ENCODE measurements around the gene MRPL32. TPM values are rescaled to one million over a fixed set of nuclear protein-coding genes. Genes with fewer than 3 reads are reported as not detected.

Gene MRPL32
- total and polyA plus RNA-seq, 2 experiments from 2014 or later = 77.0 to 125 TPM

DNA sequence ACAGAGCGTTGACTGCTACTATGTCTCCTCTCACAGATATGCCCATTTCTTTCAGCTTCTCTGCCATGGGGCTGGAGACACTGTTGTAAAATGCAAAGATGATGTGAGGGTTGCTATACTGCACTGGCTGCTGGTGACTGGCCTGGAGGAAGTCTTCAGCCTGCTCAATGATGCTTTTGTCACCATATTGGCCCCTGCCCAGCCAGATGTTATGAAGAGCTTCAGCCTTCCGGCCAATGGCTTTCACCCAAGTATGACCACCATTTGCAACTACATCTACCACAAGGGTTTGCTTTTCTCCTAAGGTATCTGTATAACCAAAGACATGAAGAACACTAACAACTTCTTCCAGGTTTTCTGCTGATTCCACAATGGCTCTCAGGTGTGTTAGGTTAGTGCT, 21.9 kb upstream of the MRPL32 start:
- H3K27me3 ChIP-seq = no peaks in the 10 kb centered on the region

DNA sequence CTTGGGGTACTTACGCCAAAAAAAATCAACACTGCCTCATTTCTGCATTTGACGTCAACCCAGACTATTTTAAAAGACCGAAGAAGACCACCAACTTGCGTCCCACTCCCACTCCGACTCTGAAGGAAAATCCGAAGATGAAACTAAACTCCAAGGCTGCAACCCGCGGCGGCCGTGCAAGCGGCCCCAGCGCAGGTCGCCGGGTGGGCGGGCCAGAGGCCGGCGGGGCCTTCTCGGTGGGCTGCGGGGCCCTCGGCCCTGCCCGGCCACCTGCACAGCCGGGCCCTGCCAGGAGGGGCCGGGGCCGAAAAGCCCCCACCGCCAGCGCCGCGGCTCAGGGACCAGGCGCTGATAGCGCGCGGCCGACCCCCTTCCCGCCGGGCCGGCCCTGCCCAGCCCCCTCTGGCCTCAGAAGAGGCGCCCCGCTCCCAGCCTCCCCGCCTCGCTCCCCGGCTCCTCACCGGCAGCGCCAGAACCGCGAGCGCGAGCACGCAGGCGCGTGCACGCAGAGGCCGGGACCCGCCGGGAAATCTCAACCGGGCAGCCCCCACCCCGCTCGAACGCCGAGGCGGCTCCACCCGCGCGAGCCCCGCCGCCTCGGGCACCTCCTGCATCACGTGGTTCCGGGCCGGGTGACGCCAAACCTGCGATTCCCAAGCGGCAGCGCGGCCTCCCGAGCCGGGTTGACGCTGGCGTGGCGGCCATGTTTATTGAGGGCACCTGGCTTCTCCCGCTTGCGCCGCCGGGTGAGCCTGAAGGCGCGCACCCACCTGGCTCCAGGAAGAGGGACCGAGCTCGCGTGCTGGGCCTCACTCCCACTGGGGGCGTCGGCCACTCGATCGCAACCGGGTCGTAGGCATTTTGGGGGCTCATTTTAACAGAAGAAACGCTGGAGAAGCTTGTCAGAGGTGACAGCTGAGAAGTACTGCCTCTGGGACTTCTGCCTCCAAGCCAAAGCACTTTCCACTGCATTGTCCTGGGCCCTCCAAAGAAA, 20.4 kb upstream of the MRPL32 start, which contains the start of gene C7orf25:
C7orf25 (minus strand) TSS at position 617 of the 994 bp plus-strand sequence. CDS start 1,170 bp downstream, outside the sequence.
- DNase-seq (ENCODE audit: low read depth in 1 of 2, low spot score in 1 of 2) = peak; percentile 97 to 98
- H3K9me3 ChIP-seq (ENCODE audit: low read depth) = no peaks in the 10 kb centered on the region
- peaks cover 9% of the 10 kb centered on the region for H3K36me3 ChIP-seq
- peak within 1 kb of the TSS; percentile 45 for H3K4me3 ChIP-seq
- H3K4me1 ChIP-seq (ENCODE audit: low read depth) = peaks cover 13% of the 10 kb centered on the region
- H3K27me3 ChIP-seq = no peaks in the 10 kb centered on the region
- H3K27ac ChIP-seq = peak within 1 kb of the TSS; percentile 84
- TF ChIP-seq, protein P1, sequence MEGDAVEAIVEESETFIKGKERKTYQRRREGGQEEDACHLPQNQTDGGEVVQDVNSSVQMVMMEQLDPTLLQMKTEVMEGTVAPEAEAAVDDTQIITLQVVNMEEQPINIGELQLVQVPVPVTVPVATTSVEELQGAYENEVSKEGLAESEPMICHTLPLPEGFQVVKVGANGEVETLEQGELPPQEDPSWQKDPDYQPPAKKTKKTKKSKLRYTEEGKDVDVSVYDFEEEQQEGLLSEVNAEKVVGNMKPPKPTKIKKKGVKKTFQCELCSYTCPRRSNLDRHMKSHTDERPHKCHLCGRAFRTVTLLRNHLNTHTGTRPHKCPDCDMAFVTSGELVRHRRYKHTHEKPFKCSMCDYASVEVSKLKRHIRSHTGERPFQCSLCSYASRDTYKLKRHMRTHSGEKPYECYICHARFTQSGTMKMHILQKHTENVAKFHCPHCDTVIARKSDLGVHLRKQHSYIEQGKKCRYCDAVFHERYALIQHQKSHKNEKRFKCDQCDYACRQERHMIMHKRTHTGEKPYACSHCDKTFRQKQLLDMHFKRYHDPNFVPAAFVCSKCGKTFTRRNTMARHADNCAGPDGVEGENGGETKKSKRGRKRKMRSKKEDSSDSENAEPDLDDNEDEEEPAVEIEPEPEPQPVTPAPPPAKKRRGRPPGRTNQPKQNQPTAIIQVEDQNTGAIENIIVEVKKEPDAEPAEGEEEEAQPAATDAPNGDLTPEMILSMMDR (IDR thresholded peaks at IDR 0.05; ENCODE audit: low read depth, low read length) = no peak

More for the DNA sequence above, 21.9 kb upstream of the MRPL32 start:
- no peak overlapping the region for H3K27ac ChIP-seq
- no peaks in the 10 kb centered on the region for H3K36me3 ChIP-seq
- H3K4me3 ChIP-seq = no peak overlapping the region
- DNase-seq (ENCODE audit: low read depth in 1 of 2, low spot score in 1 of 2) = no peak
- no peaks in the 10 kb centered on the region for H3K9me3 ChIP-seq (ENCODE audit: low read depth)
- H3K4me1 ChIP-seq (ENCODE audit: low read depth) = peaks cover 13% of the 10 kb centered on the region
- TF ChIP-seq, protein P1 (IDR thresholded peaks at IDR 0.05; ENCODE audit: low read depth, low read length) = no peak

DNA sequence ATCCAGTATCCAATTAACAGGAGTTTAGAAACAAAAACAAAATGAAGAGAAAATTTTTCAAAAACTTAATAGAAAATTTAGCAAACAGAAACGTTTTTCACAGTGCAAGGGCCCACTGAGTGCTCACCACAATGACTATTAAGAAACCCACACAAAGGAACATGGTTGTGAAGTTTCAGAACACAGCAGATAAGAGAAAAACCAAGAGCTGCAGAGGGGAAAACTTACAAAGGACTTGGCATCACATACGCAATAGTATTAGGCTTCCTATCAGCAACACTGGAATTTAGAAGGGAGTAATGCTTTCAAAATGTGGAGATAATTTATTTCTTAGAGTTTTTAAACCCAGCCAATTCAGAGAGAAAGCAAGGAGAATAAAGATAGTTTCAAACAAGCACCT, 18.6 kb upstream of the MRPL32 start:
- Histone ChIP-seq H3K4me1 (ENCODE audit: low read depth) (peaks cover 13% of the 10 kb centered on the region), H3K4me3 (no peak overlapping the region), H3K27ac (no peak overlapping the region), H3K27me3 (no peaks in the 10 kb centered on the region), H3K36me3 (peaks cover 24% of the 10 kb centered on the region), H3K9me3 (ENCODE audit: low read depth) (no peaks in the 10 kb centered on the region)
- TF ChIP-seq, protein P1 (IDR thresholded peaks at IDR 0.05; ENCODE audit: low read depth, low read length) = no peak
- peak in 1 of 2 donors; percentile 96 for DNase-seq (ENCODE audit: low read depth in 1 of 2, low spot score in 1 of 2)

DNA sequence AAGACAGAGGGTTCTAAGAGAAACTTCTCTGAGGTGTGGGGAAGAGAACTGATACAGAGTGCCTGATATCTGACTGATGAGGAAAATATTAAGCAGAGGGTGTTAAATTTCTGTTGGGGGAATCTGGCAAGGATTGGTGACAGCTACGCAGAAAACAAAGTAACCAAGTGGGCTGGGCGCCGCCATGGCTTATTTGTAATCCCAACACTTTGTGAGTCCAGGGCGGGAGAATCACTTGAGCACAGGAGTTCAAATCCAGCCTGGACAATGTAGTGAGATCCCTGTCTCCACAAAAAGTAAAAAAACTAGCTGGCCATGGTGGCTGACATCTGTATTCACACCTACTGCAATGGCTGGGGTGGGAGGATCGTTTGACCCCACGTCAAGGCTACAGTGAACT, 18.2 kb upstream of the MRPL32 start:
- TF ChIP-seq, protein P1 (IDR thresholded peaks at IDR 0.05; ENCODE audit: low read depth, low read length) = no peak
- DNase-seq (ENCODE audit: low read depth in 1 of 2, low spot score in 1 of 2) = peak in 1 of 2 donors; percentile 69
- Histone ChIP-seq H3K4me1 (ENCODE audit: low read depth) (peaks cover 13% of the 10 kb centered on the region), H3K9me3 (ENCODE audit: low read depth) (no peaks in the 10 kb centered on the region), H3K27me3 (no peaks in the 10 kb centered on the region), H3K27ac (no peak overlapping the region), H3K4me3 (no peak overlapping the region), H3K36me3 (peaks cover 25% of the 10 kb centered on the region)

DNA sequence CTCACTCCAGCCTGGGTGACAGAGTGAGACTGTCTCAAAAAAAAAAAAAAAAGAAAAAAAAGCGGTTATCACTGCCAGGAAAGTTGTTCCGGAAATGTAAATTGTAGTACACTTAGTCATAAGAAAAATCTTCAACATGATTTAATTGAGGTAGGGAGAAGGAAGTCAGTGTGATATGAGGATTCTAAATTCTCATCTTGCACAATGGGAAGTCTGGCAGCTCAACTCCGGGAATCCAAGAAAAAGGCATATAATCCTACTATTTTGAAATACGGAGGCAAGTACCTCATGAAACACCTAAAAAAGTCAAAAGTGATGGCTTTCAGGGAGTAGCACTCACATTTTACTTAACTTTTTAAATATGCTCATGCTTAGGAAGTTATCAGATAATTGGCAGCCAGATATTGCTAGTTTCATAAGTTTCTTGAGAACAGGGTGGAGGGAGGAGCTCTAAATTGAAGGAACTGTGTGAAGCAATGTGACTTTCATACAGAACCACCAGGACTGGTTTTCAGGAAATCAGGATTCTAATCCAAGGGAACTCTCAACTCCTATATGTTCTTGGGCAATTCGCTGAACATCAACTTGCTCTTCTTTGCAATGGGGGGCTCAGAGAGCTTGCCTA, 17.6 kb upstream of the MRPL32 start:
- H3K9me3 ChIP-seq (ENCODE audit: low read depth) = no peaks in the 10 kb centered on the region
- no peaks in the 10 kb centered on the region for H3K27me3 ChIP-seq
- H3K36me3 ChIP-seq = peaks cover 29% of the 10 kb centered on the region
- no peak overlapping the region for H3K27ac ChIP-seq
- TF ChIP-seq, protein P1 (IDR thresholded peaks at IDR 0.05; ENCODE audit: low read depth, low read length) = no peak
- DNase-seq (ENCODE audit: low read depth in 1 of 2, low spot score in 1 of 2) = peak in 1 of 2 donors; percentile 92
- peaks cover 11% of the 10 kb centered on the region for H3K4me1 ChIP-seq (ENCODE audit: low read depth)
- H3K4me3 ChIP-seq = no peak overlapping the region

Measured in cardiac muscle cell (in vitro differentiated cells and primary cell).